SKM-1 (cell line): ENCODE measurements around the gene STARD13.

Source experiments
- DNase-seq: peaks from one replicate; lab custom pipeline; 2025; ENCODE audit not compliant: unreplicated experiment; lab: John Stamatoyannopoulos, UW

Gene STARD13

GRCh38 chr13:33153421-33154404 lies 131.8 kb downstream of the STARD13 start:
- no peak for DNase-seq

GRCh38 chr13:33152389-33152788 lies 133.2 kb downstream of the STARD13 start:
- no peak for DNase-seq

- DNase-seq, result no peak
Observed at GRCh38 chr13:33150662-33151061, 134.9 kb downstream of the STARD13 start.

GRCh38 chr13:33150126-33150525 lies 135.4 kb downstream of the STARD13 start:
- DNase-seq, result no peak

GRCh38 chr13:33147832-33148231 lies 137.7 kb downstream of the STARD13 start:
- DNase-seq, result no peak

GRCh38 chr13:33146843-33147611 lies 138.5 kb downstream of the STARD13 start:
- no peak for DNase-seq

GRCh38 chr13:33145667-33146066 lies 139.9 kb downstream of the STARD13 start:
- DNase-seq, result no peak

GRCh38 chr13:33144358-33144784 lies 141.2 kb downstream of the STARD13 start:
- no peak for DNase-seq

- no peak for DNase-seq
Observed at GRCh38 chr13:33139780-33140535, 145.6 kb downstream of the STARD13 start.

- DNase-seq, result no peak
Observed at GRCh38 chr13:33139184-33139583, 146.4 kb downstream of the STARD13 start.

- DNase-seq, result no peak
Observed at GRCh38 chr13:33138441-33138840, 147.1 kb downstream of the STARD13 start.

- no peak for DNase-seq
Observed at GRCh38 chr13:33137721-33138120, 147.8 kb downstream of the STARD13 start.

- no peak for DNase-seq
Observed at GRCh38 chr13:33135097-33135496, 150.5 kb downstream of the STARD13 start.

GRCh38 chr13:33134213-33134612 lies 151.3 kb downstream of the STARD13 start:
- DNase-seq, result no peak

- DNase-seq, result no peak
Observed at GRCh38 chr13:33132644-33133440, 152.7 kb downstream of the STARD13 start.

- DNase-seq, result no peak
Observed at GRCh38 chr13:33129886-33130285, 155.7 kb downstream of the STARD13 start.

GRCh38 chr13:33129094-33129832 lies 156.3 kb downstream of the STARD13 start:
- DNase-seq, result no peak

- DNase-seq, result no peak
Observed at GRCh38 chr13:33128134-33128533, 157.4 kb downstream of the STARD13 start.

- no peak for DNase-seq
Observed at GRCh38 chr13:33127009-33127551, 158.5 kb downstream of the STARD13 start.
